T-helper 1 cell (primary cell): ENCODE results near the gene PRKCZ.

Experiments used
- DNase-seq, 5 donors: peaks; one replicate each; pipeline ENCODE4 v3.0.0-alpha.2; 2012 to 2020

Gene PRKCZ

GRCh38 chr1:2124446-2125198, 74.4 kb downstream of the PRKCZ start:
- DNase-seq, result no peak

- no peak for DNase-seq
These were observed 75.4 kb downstream of the PRKCZ start for GRCh38 chr1:2125350-2126211.

GRCh38 chr1:2126331-2127186, 76.3 kb downstream of the PRKCZ start:
- DNase-seq, result no peak

GRCh38 chr1:2127187-2128145, 77.3 kb downstream of the PRKCZ start:
- no peak for DNase-seq

- peak in 1 of 5 donors; percentile 8 for DNase-seq
These were observed 78.1 kb downstream of the PRKCZ start for GRCh38 chr1:2128189-2128901.

GRCh38 chr1:2129256-2129943, 79.2 kb downstream of the PRKCZ start:
- no peak for DNase-seq

- DNase-seq, result no peak
These were observed 79.9 kb downstream of the PRKCZ start for GRCh38 chr1:2130156-2130555.

- DNase-seq, result no peak
These were observed 80.7 kb downstream of the PRKCZ start for GRCh38 chr1:2130871-2131289.

GRCh38 chr1:2132222-2133038, 82.2 kb downstream of the PRKCZ start:
- DNase-seq, result no peak

GRCh38 chr1:2133039-2133878, 83.0 kb downstream of the PRKCZ start:
- DNase-seq, result peak; percentile 96 to 98 (median 97)

- DNase-seq, result no peak
These were observed 83.6 kb downstream of the PRKCZ start for GRCh38 chr1:2133879-2134215.

GRCh38 chr1:2134266-2134620, 84.0 kb downstream of the PRKCZ start:
- DNase-seq, result no peak

- DNase-seq, result no peak
These were observed 84.6 kb downstream of the PRKCZ start for GRCh38 chr1:2134621-2135307.

GRCh38 chr1:2135441-2135841, 85.2 kb downstream of the PRKCZ start:
- no peak for DNase-seq

GRCh38 chr1:2135941-2136340, 85.7 kb downstream of the PRKCZ start:
- DNase-seq, result no peak

GRCh38 chr1:2136386-2137235, 86.4 kb downstream of the PRKCZ start:
- no peak for DNase-seq
